ENCODE measurements around the gene TFAM.
"Not testable (repeated sequence)": the region's sequence is repeated elsewhere in the genome, so short reads cannot be mapped to it uniquely, and the experiment has no call there.

Gene TFAM

DNA sequence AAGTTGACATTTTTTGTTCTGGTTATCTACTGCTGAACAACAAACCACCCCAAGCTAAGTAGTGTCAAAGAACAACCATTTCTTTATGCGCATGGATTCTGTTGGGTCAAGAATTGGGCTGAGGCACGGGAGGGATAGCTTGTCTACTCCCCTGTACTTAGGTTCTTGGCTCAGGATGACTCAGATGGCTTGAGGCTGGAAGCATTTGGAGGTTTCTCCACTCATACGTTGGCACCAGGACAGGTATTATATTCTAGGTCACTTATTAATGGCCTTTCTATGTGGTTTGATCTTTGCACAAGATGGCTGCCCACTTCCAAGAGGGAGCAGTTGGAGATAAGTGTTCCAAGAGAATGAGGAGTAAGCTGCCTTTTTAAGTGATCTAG lies 11.8 kb upstream of the TFAM start:
- no peak for DNase-seq

DNA sequence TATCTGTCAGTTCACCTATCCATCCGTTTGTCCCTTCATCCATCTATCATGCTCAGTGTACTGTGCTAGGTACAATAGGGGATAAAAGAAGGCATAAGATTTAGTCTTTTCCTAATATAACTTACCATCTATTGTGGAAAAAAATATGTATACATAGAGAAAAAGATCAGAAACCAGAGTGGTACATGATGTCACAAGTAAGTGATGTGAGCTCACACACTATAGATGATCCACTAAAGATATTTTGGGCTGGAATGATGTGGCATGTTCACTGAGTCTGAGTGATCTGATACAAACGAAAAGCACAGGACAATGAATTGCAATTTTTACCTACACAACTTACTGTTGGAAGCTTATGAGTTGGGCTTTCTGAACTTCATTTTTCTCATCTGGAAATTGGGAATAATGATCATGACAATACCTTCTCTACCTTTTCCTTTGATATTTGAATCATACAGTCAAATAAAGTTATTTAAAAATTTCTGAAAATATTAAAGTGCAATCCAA lies 2.7 kb upstream of the TFAM start:
- DNase-seq, result no peak

DNA sequence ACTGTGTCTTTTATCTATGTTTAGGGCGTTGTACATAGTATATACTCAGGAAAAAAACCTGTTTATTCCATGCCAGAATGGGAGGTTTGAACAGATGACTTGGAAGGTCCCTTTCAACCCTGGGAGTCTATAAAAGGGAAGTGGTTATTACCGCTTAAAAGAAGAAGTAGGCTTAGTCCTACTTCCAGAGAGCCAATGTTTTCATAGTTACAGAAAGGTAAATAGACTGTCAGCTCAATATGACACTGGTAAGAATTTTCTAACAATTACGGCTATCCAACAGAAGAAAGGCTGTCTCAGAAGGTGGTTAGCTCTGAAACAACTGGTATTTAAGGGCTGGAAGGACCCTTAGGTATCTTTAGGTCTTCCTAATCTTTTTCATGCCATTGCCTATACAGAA lies 1.1 kb upstream of the TFAM start:
- no peak for DNase-seq

DNA sequence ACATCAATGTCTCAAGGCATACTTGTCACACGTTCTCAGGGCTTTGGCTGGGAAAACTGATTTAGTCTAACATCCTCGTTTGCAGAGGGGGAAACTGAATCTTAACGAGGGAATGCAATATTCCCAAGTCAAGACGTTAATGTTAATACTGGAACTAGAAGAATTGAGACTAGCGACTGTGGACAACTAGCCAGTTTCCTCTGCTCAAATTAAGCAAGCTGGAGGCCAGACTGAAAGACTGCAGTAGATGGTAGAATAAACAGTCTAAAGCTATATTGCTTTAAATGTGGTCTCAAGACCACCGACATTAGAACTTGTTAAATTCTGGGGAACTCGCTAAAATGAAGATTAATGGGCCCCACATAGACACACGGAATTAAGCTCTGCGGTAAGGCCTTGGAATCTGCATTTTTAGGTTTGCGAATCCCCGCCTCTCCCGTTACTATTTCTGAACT lies 639 bp upstream of the TFAM start:
- DNase-seq, result no peak

DNA sequence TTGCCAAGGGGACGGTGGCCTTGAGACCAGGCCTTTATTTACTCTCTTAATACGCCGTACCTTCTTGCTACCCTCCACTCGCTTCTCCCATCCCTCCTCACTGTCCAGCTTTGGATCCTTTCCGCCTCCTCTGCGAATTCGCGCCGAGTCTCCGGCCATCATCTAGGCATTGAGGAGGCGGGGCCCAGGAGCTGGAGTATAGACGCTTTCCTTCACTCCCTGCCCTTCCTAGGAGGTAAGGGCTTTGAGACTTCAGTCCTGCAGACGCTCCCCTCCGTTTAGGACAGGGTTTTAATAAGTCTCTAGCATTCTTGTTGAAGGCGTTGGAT lies 538 bp downstream of the TFAM start:
- peak; percentile 0 for DNase-seq

DNA sequence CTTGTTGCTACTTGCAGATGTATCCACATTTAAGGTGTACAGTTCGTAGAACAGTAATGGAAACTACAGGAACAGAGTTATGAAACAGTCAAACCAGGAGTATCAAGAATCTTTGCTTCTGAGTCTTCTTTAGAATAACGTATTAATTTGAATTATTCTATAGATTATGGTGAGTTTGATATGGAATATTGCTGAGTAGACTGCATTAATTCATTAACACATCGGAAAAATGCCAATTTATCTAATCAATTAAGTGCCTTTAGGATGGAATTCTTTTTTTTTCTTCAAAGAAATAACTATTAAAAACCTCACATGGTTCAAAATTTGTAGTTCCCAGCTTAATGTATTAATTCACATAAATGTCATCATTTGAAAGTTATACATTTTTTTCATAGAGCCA lies 3.8 kb downstream of the TFAM start:
- no peak for DNase-seq

DNA sequence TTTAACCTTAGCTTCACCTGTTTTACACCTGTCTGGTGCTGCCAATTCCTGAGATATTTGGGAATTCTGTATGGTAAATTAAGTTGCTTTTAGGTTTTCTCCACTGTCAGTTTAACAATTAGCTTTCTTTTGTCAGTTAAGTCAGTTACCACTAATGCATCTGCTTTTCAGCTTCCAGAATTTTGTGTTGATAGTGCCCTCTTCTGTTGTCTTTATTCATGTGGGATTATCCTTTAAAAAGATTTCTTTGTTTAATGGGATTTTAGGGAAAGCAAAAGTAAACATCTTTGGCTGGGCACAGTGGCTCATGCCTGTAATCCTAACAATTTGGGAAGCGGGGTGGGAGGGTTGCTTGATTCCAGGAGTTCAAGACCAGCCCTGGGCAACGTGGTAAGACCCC lies 8.1 kb downstream of the TFAM start:
- no peak for DNase-seq

DNA sequence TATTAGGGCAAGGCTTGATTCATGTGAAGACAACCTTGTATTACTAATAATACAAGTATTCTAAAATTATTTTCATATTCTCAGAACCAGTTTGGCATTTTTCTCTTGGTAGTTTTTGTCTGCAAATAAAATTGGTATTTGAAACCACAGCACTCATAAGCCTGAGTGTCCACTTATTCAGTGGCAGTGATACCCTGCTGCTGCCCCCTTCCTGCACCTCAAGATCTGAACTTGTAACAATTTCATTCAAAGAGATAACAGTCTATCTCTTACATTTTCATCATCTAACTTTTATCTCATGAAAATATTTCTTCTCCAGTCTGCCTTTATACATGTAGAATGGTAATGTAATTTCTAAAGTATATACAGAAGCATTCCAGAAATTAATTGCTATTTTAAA lies 9.3 kb downstream of the TFAM start:
- no peak for DNase-seq

DNA sequence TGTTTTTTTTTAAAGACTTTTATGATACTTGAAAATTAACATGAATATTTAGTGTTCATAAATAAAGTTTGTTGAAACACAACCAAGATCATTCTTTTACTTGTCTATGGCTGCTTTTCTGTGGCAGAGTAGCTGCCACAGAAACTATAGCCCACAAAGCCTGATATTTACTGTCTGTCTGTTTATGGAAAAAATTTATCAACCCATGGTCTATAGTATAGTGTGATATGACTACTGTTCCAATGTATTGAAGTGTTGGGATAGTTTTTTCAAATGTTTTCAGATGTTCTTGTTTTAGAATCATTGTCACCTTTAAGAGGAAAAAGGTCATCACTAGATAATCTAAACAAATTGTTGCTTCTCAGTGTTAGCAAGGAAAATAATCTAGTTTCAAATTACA lies 10.8 kb downstream of the TFAM start:
- no peak for DNase-seq

DNA sequence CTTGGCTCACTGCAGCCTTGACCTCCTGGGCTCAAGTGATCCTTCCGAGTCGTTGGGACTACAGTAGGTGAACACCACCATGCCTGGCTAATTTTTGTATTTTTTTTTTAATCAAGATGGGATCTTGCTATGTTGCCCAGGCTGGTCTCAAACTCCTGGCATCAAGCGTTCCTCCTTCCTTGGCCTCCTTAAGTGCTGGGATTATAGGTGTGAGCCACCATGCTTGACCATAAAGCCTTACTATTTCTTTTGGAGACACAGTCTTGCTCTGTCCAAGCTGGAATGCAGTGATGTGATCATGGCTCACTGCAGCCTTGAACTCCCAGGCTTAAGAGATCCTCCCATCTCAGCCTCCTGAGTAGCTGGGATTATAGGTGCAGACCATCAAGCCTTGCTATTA lies 12.6 kb downstream of the TFAM start:
- no peak for DNase-seq

DNA sequence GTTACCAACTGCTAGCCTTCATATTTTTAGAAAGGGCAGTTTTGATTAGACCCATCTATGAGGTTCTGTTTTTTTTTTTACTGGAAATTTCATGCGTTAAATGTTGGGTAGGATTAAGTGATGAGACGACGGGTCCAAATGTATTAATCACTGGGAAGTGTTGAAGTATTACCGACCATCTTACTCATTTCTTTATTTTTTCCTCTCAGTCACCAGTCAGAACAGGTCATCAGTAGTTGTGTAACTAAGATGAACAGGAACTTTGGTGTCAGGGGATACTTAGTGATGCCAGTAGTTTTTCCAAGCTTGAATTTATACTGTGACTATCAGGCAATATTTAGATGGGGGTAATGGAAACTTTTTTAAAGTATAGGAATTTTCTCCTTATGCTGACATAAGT lies 14.2 kb downstream of the TFAM start:
- no peak for DNase-seq

DNA sequence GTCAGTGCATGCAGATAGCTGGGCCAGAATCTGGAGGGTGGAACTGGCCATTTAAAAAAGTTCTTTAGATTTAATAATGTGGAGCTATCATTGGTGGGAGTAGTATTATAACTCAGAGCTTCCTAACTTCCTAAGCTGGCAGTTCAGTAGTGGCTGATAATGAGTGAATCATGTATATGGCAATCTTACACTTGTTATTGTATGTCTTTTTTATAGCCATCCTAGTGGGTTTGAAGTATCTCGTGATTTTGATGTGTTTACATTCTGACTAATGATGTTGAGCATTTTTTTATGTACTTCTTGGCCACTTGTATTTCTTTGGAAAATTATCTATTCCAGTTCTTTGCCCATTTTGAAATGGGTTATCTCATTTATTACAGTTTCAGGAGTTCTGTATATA lies 15.4 kb downstream of the TFAM start:
- no peak for DNase-seq

DNA sequence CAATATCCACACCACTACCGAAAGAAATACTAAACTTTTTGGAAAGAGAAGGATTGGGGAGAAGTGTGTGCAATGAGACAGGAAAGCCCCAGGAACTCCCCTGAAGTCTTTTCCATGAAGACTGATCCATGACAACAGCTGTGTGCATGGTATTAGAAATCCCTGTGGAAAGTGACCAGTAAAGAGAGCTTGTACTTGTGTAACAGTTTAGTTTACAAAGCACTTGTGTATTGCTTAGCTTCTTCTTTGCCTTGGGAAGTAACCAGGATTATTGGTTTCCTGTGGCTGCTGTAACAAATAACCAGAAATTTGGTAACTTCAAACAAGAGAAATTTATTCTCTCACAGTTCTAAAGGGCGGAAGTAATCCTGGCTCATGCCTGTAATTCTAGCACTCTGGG lies 18.8 kb downstream of the TFAM start:
- no peak for DNase-seq

DNA sequence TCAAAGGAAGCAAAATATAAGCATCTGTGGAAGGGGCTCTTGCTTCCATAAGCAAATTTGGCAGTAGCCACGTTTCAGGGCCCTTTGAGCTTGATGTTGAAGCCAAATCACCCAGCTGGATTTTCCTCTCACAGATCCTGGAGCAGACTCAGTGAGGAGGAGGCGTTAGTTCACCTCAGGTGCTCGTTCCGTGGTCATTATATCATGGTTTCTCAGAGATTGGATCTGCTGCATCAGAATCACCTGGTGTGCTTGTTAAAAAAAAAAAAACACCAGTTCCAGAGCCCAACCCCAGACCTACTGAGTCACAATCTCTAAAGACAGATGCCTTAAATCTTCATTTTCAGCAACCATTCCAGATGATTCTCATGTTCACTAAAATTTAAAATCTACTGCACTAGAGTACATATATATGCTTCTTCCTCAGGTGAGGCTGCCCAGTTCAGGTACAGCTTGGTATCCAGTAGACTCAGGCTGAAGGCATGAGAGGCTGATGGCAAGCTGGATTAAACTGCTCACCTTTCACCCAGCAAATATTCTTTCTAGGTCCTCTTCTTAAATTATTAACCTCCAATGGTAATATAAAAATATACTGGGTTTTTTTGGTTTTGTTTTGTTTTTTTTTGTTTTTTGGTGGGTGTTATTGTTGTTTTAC lies 24.9 kb downstream of the TFAM start:
- no peak for DNase-seq

DNA sequence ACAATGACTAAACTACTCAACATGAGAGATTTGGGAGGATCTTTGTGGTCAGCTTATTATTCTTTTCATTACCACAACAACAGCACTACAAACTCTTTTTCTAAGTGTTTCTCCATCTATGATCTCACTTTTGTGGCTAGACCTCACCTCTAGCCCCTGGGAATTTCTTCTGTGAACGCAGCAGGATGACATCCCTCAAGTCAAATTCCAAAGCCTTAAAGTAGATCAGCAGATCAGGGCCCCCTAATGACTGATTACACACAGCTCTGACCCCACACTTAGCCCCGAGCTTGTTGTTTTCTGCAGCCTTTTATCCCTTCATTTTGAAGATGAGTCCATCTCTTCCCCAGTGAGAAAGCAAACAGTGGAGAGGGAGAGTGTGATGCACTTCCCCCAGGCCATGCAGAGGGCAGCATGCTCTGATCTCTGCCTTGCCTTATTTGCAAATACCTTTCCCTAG lies 27.3 kb downstream of the TFAM start:
- DNase-seq, result no peak

DNA sequence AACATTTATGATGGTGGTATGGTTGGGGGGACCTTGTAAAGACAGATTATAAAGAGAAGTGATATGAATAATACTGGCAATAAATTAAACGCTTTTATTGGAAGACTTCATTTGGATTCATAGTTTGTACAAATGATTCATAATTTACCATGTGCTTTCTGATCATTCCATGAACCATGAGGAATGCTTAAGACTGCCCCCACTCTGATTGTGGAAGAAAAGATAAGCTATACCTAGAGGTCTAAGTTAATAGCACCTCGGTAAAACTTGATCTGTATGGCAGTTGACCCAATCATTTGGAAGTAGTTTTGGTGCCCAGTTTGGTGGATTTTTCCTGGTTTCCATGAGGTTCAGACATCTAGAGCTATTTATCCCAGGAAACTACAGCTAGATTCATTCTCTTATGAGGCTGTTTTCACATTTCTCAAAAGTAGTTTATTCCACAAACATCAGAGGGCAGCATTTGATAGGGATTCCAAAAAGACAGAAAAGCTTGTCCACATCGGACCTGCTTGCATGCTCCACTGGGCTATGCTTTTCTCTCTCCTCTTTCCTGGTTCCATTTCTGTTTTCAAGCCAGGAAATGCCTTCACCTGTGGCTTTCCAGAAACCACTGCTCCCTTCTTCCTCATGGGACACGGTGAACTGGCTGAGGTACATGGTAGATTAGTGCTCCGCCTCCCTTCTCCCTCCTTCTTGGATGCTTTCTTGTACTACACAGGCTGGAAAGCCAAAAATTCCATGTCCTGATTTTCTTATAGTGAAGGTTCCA lies 29.2 kb downstream of the TFAM start:
- no peak for DNase-seq

DNA sequence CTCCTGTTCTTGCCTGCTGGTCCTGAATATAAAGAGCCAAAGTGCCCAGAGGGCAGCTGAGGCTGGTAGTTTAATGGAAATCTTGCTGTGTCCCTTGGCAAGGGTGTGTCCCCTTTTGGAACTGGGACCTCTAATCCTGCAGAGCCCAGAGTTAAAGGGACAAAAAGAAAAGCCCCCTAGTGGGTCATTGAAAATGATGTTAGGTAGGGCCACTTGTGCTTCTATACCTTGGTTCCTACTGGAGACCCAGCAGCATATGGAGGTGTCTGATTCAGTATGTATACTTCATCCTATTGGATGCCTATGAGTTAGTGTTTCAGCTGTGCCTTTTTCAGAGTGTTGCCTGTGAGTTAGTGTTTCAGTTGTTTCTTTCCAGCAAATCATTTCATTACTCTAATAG lies 30.5 kb downstream of the TFAM start:
- DNase-seq, result no peak

DNA sequence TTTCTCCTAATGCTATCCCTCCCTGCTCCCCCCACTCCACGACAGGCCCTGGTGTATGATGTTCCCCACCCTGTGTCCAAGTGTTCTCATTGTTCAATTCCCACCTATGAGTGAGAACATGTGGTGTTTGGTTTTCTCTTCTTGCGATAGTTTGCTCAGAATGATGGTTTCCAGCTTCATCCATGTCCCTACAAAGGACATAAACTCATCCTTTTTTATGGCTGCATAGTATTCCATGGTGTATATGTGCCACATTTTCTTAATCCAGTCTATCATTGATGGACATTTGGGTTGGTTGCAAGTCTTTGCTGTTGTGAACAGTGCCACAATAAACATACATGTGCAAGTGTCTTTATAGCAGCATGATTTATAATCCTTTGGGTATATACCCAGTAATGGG lies 32.7 kb downstream of the TFAM start:
- not testable (repeated sequence) for DNase-seq

DNA sequence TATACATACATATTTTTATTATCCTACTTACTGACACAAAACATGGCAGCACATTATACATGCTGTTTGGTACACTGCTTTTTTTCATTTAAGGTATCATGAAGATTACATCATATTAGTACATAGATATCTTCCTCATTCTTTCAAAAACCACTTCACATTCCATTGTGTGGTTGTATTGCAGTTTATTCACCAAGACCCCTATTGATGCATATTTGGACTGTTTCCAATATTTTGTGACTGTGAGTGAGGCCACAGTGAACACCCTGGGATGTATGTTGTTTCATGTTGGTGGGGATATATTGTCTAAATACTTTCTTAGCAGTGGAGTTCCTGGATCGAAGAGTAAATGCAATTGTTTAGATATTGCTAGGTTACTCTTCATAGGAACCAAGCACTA lies 39.0 kb downstream of the TFAM start:
- DNase-seq, result no peak

DNA sequence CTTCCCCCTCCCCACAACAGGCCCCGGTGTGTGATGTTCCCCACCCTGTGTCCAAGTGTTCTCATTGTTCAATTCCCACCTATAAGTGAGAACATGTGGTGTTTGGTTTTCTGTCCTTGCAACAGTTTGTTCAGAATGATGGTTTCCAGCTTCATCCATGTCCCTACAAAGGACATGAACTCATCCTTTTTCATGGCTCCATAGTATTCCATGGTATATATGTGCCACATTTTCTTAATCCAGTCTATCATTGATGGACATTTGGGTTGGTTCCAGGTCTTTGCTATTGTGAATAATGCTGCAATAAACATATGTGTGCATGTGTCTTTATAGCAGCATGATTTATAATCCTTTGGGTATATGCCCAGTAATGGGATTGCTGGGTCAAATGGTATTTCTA lies 43.2 kb downstream of the TFAM start:
- not testable (repeated sequence) for DNase-seq

DNA sequence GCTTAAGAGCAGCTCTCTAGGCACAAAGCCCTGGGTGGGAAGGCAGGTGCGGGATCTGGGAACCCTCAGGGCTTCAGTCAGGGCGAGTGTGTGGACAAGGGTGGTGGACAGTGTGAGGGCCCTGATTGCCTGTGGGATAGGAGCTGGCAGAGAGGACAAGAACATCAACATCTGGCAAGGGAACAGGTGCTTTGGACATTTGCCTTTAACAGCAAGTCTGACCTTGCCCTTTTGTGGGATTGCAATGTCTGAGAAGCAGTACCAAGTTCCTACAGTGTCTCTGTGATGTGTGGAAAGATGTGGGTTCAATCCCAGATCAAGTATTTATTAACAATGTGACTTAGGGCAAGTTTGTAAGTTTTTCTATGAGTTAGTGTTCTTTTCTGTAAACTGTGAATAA lies 46.7 kb downstream of the TFAM start:
- no peak for DNase-seq

DNA sequence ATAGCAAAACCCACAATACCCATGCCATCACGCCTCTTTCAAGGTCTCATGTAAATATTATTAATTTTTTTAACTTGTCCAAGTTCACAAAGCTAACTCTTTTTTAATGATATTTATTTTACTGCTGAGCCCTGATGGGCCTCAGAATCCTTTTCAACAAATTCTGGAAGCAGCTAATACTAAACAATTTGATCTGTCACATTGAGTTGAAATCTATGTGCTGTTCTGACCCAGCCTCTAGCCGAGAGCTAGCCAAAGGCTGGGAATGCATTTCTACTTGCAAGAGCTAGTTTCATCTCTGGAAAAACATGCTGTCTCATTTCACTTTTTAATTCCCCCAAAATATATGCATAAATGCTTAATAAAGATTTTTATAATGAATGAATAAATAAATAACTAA lies 47.9 kb downstream of the TFAM start:
- no peak for DNase-seq

DNA sequence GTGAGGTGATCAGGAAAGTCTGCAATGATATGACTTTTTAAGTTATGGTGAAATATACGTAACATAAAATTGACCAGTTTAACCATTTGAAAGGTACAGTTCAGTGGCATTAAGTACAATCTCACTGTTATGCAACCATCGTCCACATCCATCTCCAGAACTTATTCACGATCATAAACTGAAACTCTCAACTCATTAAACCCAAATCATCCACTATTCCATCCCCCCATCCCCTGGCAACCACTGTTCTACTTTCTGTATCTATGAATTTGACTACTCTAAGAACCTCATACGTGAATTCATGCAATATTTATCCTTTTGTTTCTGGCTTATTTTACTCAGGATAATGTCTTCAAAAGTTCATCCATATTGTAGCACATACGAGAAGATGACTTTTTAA lies 48.4 kb downstream of the TFAM start:
- DNase-seq, result no peak

DNA sequence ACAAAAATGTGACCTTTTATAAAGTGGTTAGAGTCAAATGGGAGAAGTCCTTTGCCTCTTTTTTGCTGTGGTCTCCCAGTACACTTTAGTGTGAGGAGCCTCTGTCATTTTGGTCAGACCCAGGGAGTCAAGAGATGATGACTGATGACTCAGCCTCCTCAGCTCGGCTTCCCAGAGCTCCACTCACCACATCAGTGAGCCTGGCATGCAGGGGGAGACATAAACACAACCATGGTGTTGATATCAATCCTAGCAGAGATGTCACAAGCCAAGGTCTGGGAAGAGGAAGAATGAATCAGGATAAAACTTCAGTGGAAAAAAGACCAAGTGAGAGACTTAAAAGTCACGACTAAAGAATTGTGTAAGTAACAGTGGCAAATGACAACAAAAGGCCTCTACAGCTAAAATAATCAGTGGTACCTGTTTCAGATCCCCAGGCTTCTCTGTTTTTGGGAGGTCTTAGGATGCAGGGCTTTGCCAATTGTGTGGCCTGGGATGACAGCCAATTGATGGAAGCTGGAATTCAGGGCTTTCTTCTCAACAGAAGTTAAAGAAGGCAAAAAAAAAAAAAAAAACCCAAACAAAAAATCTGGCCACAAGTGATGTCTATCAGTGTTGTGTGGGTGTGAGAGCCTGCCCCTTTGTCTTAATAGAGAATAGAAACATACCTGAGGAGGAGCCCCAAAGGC lies 50.2 kb downstream of the TFAM start:
- DNase-seq, result no peak

All from activated gamma-delta T cell (primary cell).